Measurements from ENCODE around the gene PPP3CA. TPM values are rescaled to one million over a fixed set of nuclear protein-coding genes. Genes with fewer than 3 reads are reported as not detected.

Gene PPP3CA
- polyA plus RNA-seq (2013, experiment 1 of 2): 34.6 TPM
- polyA plus RNA-seq (2013, experiment 2 of 2): 35.3 TPM

GRCh38 chr4:101347267-101347556 is at the start of gene PPP3CA:
TSS of gene PPP3CA (minus strand) at chr4:101347526.
- no peaks in the 10 kb centered on the region for H3K4me1 ChIP-seq (ENCODE audit: control insufficient read depth, low read depth, low read length)
- H2AK5ac ChIP-seq (ENCODE audit: low read length): no peak within 1 kb of the TSS
- no peaks in the 10 kb centered on the region for H3K27me3 ChIP-seq (ENCODE audit: insufficient read depth, low read length, poor library complexity)
- H4K5ac ChIP-seq (ENCODE audit: low read length): no peak within 1 kb of the TSS
- no CpG with 5 or more reads among the region's 41 CpGs for WGBS (ENCODE audit: extremely low coverage, insufficient coverage, low lambda C conversion rate)
- H3K56ac ChIP-seq (ENCODE audit: low read length): peak within 1 kb of the TSS; percentile 92
- no peak for DNase-seq
- peak within 1 kb of the TSS; percentile 62 for H3K4me3 ChIP-seq (ENCODE audit: low read length)
- peaks cover 2% of the 10 kb centered on the region for H3K79me1 ChIP-seq (ENCODE audit: low read length)
- H3K27ac ChIP-seq (ENCODE audit: low read depth, low read length): peak within 1 kb of the TSS; percentile 74
- H2BK5ac ChIP-seq (ENCODE audit: low read length): peak within 1 kb of the TSS; percentile 62
- peak within 1 kb of the TSS; percentile 89 for H3K4me2 ChIP-seq (ENCODE audit: low read length)
- no peak within 1 kb of the TSS for H4K8ac ChIP-seq (ENCODE audit: low read depth, low read length)
- no peak within 1 kb of the TSS for H3K4ac ChIP-seq (ENCODE audit: low read depth, low read length)
- peaks cover 11% of the 10 kb centered on the region for H3K79me2 ChIP-seq (ENCODE audit: control insufficient read depth, insufficient read depth, low read length)
- peak within 1 kb of the TSS; percentile 77 for H3K18ac ChIP-seq (ENCODE audit: low read length)
- no peaks in the 10 kb centered on the region for H3K36me3 ChIP-seq (ENCODE audit: control insufficient read depth, insufficient read depth, low read length)
- peak within 1 kb of the TSS; percentile 86 for H3K9ac ChIP-seq (ENCODE audit: low read length)
- peak within 1 kb of the TSS; percentile 81 for H3K23ac ChIP-seq (ENCODE audit: low read length)
- no peak within 1 kb of the TSS for H2BK15ac ChIP-seq (replicated peaks; ENCODE audit: low read depth)
- no peak within 1 kb of the TSS for H2BK120ac ChIP-seq (ENCODE audit: low read depth, low read length)

- no peak overlapping the region for H3K9ac ChIP-seq (ENCODE audit: low read length)
These were observed 45.9 kb upstream of the PPP3CA start for GRCh38 chr4:101393256-101393655.

DNA sequence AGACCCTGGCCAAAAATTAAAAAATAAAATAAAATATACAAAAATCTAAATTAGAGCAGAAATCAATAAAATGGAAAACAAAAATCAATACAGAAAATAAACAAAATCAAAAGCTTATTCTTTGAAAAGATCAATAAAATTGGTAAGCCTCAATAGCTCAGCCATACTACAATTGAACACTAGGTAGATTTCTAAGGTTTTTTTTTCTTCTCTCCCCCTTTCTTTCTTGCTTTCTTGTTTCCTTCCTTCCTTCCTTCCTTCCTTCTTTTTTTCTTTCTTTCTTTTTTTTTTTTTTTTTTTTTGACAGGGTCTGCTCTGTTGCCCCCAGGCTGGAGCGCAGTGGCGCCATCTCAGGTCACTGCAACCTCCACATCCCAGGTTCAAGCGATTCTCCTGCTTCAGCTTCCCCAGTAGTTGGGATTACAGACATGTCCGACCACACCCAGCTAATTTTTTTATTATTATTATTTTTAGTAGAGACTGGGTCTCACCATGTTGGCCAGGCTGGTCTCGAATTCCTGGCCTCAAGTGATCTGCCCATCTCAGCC is 23.4 kb upstream of the PPP3CA start:
- Histone ChIP-seq H4K8ac (ENCODE audit: low read depth, low read length) (no peak overlapping the region), H3K56ac (ENCODE audit: low read length) (no peak overlapping the region), H3K9ac (ENCODE audit: low read length) (no peak overlapping the region), H2BK120ac (ENCODE audit: low read depth, low read length) (no peak overlapping the region), H2BK5ac (ENCODE audit: low read length) (no peak overlapping the region), H3K36me3 (ENCODE audit: control insufficient read depth, insufficient read depth, low read length) (no peaks in the 10 kb centered on the region), H3K79me2 (ENCODE audit: control insufficient read depth, insufficient read depth, low read length) (no peaks in the 10 kb centered on the region), H3K4ac (ENCODE audit: low read depth, low read length) (no peak overlapping the region), H4K5ac (ENCODE audit: low read length) (no peak overlapping the region), H3K27me3 (ENCODE audit: insufficient read depth, low read length, poor library complexity) (no peaks in the 10 kb centered on the region), H3K23ac (ENCODE audit: low read length) (no peak overlapping the region), H2AK5ac (ENCODE audit: low read length) (no peak overlapping the region), H3K79me1 (ENCODE audit: low read length) (no peaks in the 10 kb centered on the region), H2BK15ac (replicated peaks; ENCODE audit: low read depth) (no peak overlapping the region), H3K27ac (ENCODE audit: low read depth, low read length) (no peak overlapping the region), H3K4me3 (ENCODE audit: low read length) (no peak overlapping the region), H3K4me1 (ENCODE audit: control insufficient read depth, low read depth, low read length) (no peaks in the 10 kb centered on the region), H3K18ac (ENCODE audit: low read length) (no peak overlapping the region), H3K4me2 (ENCODE audit: low read length) (no peak overlapping the region)
- WGBS (ENCODE audit: extremely low coverage, insufficient coverage, low lambda C conversion rate): no CpG with 5 or more reads among the region's 5 CpGs
- DNase-seq: no peak

More at GRCh38 chr4:101393256-101393655, 45.9 kb upstream of the PPP3CA start:
- no peaks in the 10 kb centered on the region for H3K79me2 ChIP-seq (ENCODE audit: control insufficient read depth, insufficient read depth, low read length)
- H3K4ac ChIP-seq (ENCODE audit: low read depth, low read length): no peak overlapping the region
- no peaks in the 10 kb centered on the region for H3K79me1 ChIP-seq (ENCODE audit: low read length)
- no peak overlapping the region for H4K8ac ChIP-seq (ENCODE audit: low read depth, low read length)
- no peak overlapping the region for H3K23ac ChIP-seq (ENCODE audit: low read length)
- H3K27ac ChIP-seq (ENCODE audit: low read depth, low read length): no peak overlapping the region
- no peak overlapping the region for H3K18ac ChIP-seq (ENCODE audit: low read length)
- peak; percentile 57 for DNase-seq
- H3K56ac ChIP-seq (ENCODE audit: low read length): no peak overlapping the region
- H3K36me3 ChIP-seq (ENCODE audit: control insufficient read depth, insufficient read depth, low read length): no peaks in the 10 kb centered on the region
- H3K4me1 ChIP-seq (ENCODE audit: control insufficient read depth, low read depth, low read length): no peaks in the 10 kb centered on the region
- no peak overlapping the region for H2BK15ac ChIP-seq (replicated peaks; ENCODE audit: low read depth)
- H2BK120ac ChIP-seq (ENCODE audit: low read depth, low read length): no peak overlapping the region
- H3K4me3 ChIP-seq (ENCODE audit: low read length): no peak overlapping the region
- no peak overlapping the region for H2BK5ac ChIP-seq (ENCODE audit: low read length)
- no peak overlapping the region for H2AK5ac ChIP-seq (ENCODE audit: low read length)
- no CpG with 5 or more reads among the region's 2 CpGs for WGBS (ENCODE audit: extremely low coverage, insufficient coverage, low lambda C conversion rate)
- H3K27me3 ChIP-seq (ENCODE audit: insufficient read depth, low read length, poor library complexity): no peaks in the 10 kb centered on the region
- H3K4me2 ChIP-seq (ENCODE audit: low read length): no peak overlapping the region
- no peak overlapping the region for H4K5ac ChIP-seq (ENCODE audit: low read length)

- Histone ChIP-seq H3K27ac (ENCODE audit: low read depth, low read length) (no peak overlapping the region), H2BK5ac (ENCODE audit: low read length) (no peak overlapping the region), H3K4ac (ENCODE audit: low read depth, low read length) (no peak overlapping the region), H3K18ac (ENCODE audit: low read length) (no peak overlapping the region), H3K4me3 (ENCODE audit: low read length) (no peak overlapping the region), H3K4me2 (ENCODE audit: low read length) (no peak overlapping the region), H2BK120ac (ENCODE audit: low read depth, low read length) (no peak overlapping the region), H3K79me1 (ENCODE audit: low read length) (no peaks in the 10 kb centered on the region), H2AK5ac (ENCODE audit: low read length) (no peak overlapping the region), H3K23ac (ENCODE audit: low read length) (no peak overlapping the region), H2BK15ac (replicated peaks; ENCODE audit: low read depth) (no peak overlapping the region), H3K4me1 (ENCODE audit: control insufficient read depth, low read depth, low read length) (no peaks in the 10 kb centered on the region), H3K36me3 (ENCODE audit: control insufficient read depth, insufficient read depth, low read length) (no peaks in the 10 kb centered on the region), H4K8ac (ENCODE audit: low read depth, low read length) (no peak overlapping the region), H3K56ac (ENCODE audit: low read length) (no peak overlapping the region), H3K79me2 (ENCODE audit: control insufficient read depth, insufficient read depth, low read length) (no peaks in the 10 kb centered on the region), H3K9ac (ENCODE audit: low read length) (no peak overlapping the region), H3K27me3 (ENCODE audit: insufficient read depth, low read length, poor library complexity) (no peaks in the 10 kb centered on the region), H4K5ac (ENCODE audit: low read length) (no peak overlapping the region)
- no CpG with 5 or more reads among the region's 1 CpG for WGBS (ENCODE audit: extremely low coverage, insufficient coverage, low lambda C conversion rate)
- DNase-seq: no peak
These were observed 19.9 kb upstream of the PPP3CA start for GRCh38 chr4:101367201-101367600.

DNA sequence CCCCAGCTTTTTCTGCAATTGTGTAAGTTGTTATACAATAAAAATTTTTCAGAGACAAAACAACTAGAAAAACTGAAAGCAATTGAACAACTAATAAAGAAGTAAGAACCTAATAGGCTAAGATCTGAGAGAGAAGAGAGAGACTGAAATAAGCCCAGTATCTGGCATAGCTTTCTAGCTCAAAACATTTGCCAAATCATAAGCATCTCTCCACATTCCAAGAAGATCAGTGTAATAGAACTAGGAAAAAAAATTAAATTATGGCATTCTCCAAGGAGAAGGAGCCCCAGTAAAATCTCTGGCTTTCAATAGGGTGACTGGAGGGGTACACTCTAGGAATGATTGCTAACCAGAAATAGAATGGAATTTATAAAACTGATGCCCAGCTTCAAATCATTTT is 19.0 kb upstream of the PPP3CA start:
- H3K79me2 ChIP-seq (ENCODE audit: control insufficient read depth, insufficient read depth, low read length): no peaks in the 10 kb centered on the region
- H3K4me2 ChIP-seq (ENCODE audit: low read length): no peak overlapping the region
- H2BK5ac ChIP-seq (ENCODE audit: low read length): no peak overlapping the region
- no peak overlapping the region for H3K4ac ChIP-seq (ENCODE audit: low read depth, low read length)
- H2AK5ac ChIP-seq (ENCODE audit: low read length): no peak overlapping the region
- no peak overlapping the region for H3K18ac ChIP-seq (ENCODE audit: low read length)
- no peaks in the 10 kb centered on the region for H3K79me1 ChIP-seq (ENCODE audit: low read length)
- H3K27me3 ChIP-seq (ENCODE audit: insufficient read depth, low read length, poor library complexity): no peaks in the 10 kb centered on the region
- DNase-seq: no peak
- H3K23ac ChIP-seq (ENCODE audit: low read length): no peak overlapping the region
- no peak overlapping the region for H3K4me3 ChIP-seq (ENCODE audit: low read length)
- no peaks in the 10 kb centered on the region for H3K4me1 ChIP-seq (ENCODE audit: control insufficient read depth, low read depth, low read length)
- no peak overlapping the region for H4K5ac ChIP-seq (ENCODE audit: low read length)
- no peak overlapping the region for H2BK120ac ChIP-seq (ENCODE audit: low read depth, low read length)
- H4K8ac ChIP-seq (ENCODE audit: low read depth, low read length): no peak overlapping the region
- H3K56ac ChIP-seq (ENCODE audit: low read length): no peak overlapping the region
- H3K36me3 ChIP-seq (ENCODE audit: control insufficient read depth, insufficient read depth, low read length): no peaks in the 10 kb centered on the region
- no peak overlapping the region for H2BK15ac ChIP-seq (replicated peaks; ENCODE audit: low read depth)
- no peak overlapping the region for H3K27ac ChIP-seq (ENCODE audit: low read depth, low read length)
- no peak overlapping the region for H3K9ac ChIP-seq (ENCODE audit: low read length)

- Histone ChIP-seq H3K18ac (ENCODE audit: low read length) (no peak overlapping the region), H3K79me1 (ENCODE audit: low read length) (no peaks in the 10 kb centered on the region), H3K79me2 (ENCODE audit: control insufficient read depth, insufficient read depth, low read length) (no peaks in the 10 kb centered on the region), H4K5ac (ENCODE audit: low read length) (no peak overlapping the region), H2BK120ac (ENCODE audit: low read depth, low read length) (no peak overlapping the region), H3K4me1 (ENCODE audit: control insufficient read depth, low read depth, low read length) (peaks cover 3% of the 10 kb centered on the region), H3K27me3 (ENCODE audit: insufficient read depth, low read length, poor library complexity) (no peaks in the 10 kb centered on the region), H3K4me3 (ENCODE audit: low read length) (no peak overlapping the region), H3K4ac (ENCODE audit: low read depth, low read length) (no peak overlapping the region), H2AK5ac (ENCODE audit: low read length) (no peak overlapping the region), H3K9ac (ENCODE audit: low read length) (no peak overlapping the region), H3K23ac (ENCODE audit: low read length) (no peak overlapping the region), H2BK5ac (ENCODE audit: low read length) (no peak overlapping the region), H3K27ac (ENCODE audit: low read depth, low read length) (no peak overlapping the region), H3K36me3 (ENCODE audit: control insufficient read depth, insufficient read depth, low read length) (no peaks in the 10 kb centered on the region), H3K56ac (ENCODE audit: low read length) (no peak overlapping the region), H2BK15ac (replicated peaks; ENCODE audit: low read depth) (no peak overlapping the region), H3K4me2 (ENCODE audit: low read length) (no peak overlapping the region), H4K8ac (ENCODE audit: low read depth, low read length) (no peak overlapping the region)
- peak; percentile 61 for DNase-seq
- WGBS (ENCODE audit: extremely low coverage, insufficient coverage, low lambda C conversion rate): no CpG with 5 or more reads among the region's 3 CpGs
These were observed 10.4 kb upstream of the PPP3CA start for GRCh38 chr4:101357751-101358150.
